Nephron (organoid): ENCODE results near the gene LRP4.

ENCODE experiments used
- H3K27ac Mint-ChIP-seq, 3 experiments: 2 replicates each; pipeline ENCODE4 v1.8.0; 2020; ENCODE audit warnings: mixed read lengths in 3 of 3, mild to moderate bottlenecking in 2 of 3, moderate library complexity in 1 of 3
- H3K27me3 Mint-ChIP-seq: 2 replicates; pipeline ENCODE4 v1.8.0; 2021; ENCODE audit warnings: low read depth, mild to moderate bottlenecking, moderate library complexity, mixed read lengths
- H3K36me3 Mint-ChIP-seq: 2 replicates; pipeline ENCODE4 v1.8.0; 2020; ENCODE audit warnings: low read depth, mixed read lengths
- H3K4me1 Mint-ChIP-seq: 2 replicates; pipeline ENCODE4 v1.8.0; 2020; ENCODE audit warnings: mixed read lengths
- H3K4me3 Mint-ChIP-seq, 3 experiments: 2 replicates each; pipeline ENCODE4 v1.8.0; 2020; ENCODE audit warnings: mild to moderate bottlenecking in 3 of 3, mixed read lengths in 3 of 3, moderate library complexity in 2 of 3
- H3K9me3 Mint-ChIP-seq: 2 replicates; pipeline ENCODE4 v1.8.0; 2020; ENCODE audit warnings: mixed read lengths
- CTCF ChIP-seq, 3 experiments: fragments of 200-600 bp; sonication (generic); IDR thresholded peaks; one replicate each; pipeline ENCODE4 v1.5.0; 2021; ENCODE audit warnings: antibody characterized with exemption in 3 of 3; ENCODE audit not compliant: unreplicated experiment in 3 of 3

LRP4 gene

GRCh38 chr11:46920755-46921154 is 2.4 kb upstream of the LRP4 start:
- no peak for TF ChIP-seq CTCF (IDR thresholded peaks at IDR 0.05; ENCODE audit: unreplicated experiment in 3 of 3)
- peaks cover 36% of the 10 kb centered on the region for H3K4me1 Mint-ChIP-seq
- H3K36me3 Mint-ChIP-seq: no peaks in the 10 kb centered on the region
- H3K4me3 Mint-ChIP-seq: peak overlapping the region in 2 of 3 experiments; percentile 54 to 86
- H3K9me3 Mint-ChIP-seq: no peaks in the 10 kb centered on the region
- H3K27me3 Mint-ChIP-seq: peaks cover 4% of the 10 kb centered on the region
- H3K27ac Mint-ChIP-seq: peak overlapping the region; percentile 8 to 93 (median 77)

GRCh38 chr11:46918788-46919513 is 601 bp upstream of the LRP4 start:
- H3K4me1 Mint-ChIP-seq: peaks cover 54% of the 10 kb centered on the region
- peak overlapping the region; percentile 86 to 94 (median 89) for H3K4me3 Mint-ChIP-seq
- no peaks in the 10 kb centered on the region for H3K9me3 Mint-ChIP-seq
- peaks cover 8% of the 10 kb centered on the region for H3K27me3 Mint-ChIP-seq
- no peak for TF ChIP-seq CTCF (IDR thresholded peaks at IDR 0.05; ENCODE audit: unreplicated experiment in 3 of 3)
- H3K36me3 Mint-ChIP-seq: no peaks in the 10 kb centered on the region
- peak overlapping the region; percentile 77 to 93 (median 92) for H3K27ac Mint-ChIP-seq

- TF ChIP-seq CTCF (IDR thresholded peaks at IDR 0.05; ENCODE audit: unreplicated experiment in 3 of 3): no peak
- Mint-ChIP-seq H3K4me1 (peaks cover 67% of the 10 kb centered on the region), H3K27me3 (peaks cover 8% of the 10 kb centered on the region), H3K4me3 (peak overlapping the region; percentile 89 to 94 (median 92)), H3K27ac (peak overlapping the region in 2 of 3 experiments; percentile 81 to 87), H3K9me3 (no peaks in the 10 kb centered on the region), H3K36me3 (no peaks in the 10 kb centered on the region)
These were observed 628 bp downstream of the LRP4 start for GRCh38 chr11:46917762-46918082.

GRCh38 chr11:46917109-46917761 is 1.1 kb downstream of the LRP4 start:
- H3K9me3 Mint-ChIP-seq: no peaks in the 10 kb centered on the region
- H3K36me3 Mint-ChIP-seq: no peaks in the 10 kb centered on the region
- no peak for TF ChIP-seq CTCF (IDR thresholded peaks at IDR 0.05; ENCODE audit: unreplicated experiment in 3 of 3)
- H3K27ac Mint-ChIP-seq: peak overlapping the region; percentile 93 to 98 (median 94)
- peaks cover 72% of the 10 kb centered on the region for H3K4me1 Mint-ChIP-seq
- H3K27me3 Mint-ChIP-seq: peaks cover 8% of the 10 kb centered on the region
- peak overlapping the region; percentile 89 to 94 (median 92) for H3K4me3 Mint-ChIP-seq

- peaks cover 75% of the 10 kb centered on the region for H3K4me1 Mint-ChIP-seq
- peak overlapping the region; percentile 93 to 98 (median 94) for H3K27ac Mint-ChIP-seq
- H3K9me3 Mint-ChIP-seq: no peaks in the 10 kb centered on the region
- H3K4me3 Mint-ChIP-seq: peak overlapping the region; percentile 89 to 94 (median 92)
- peak; percentile 36 to 46 (median 38) for TF ChIP-seq CTCF (IDR thresholded peaks at IDR 0.05; ENCODE audit: unreplicated experiment in 3 of 3)
- no peaks in the 10 kb centered on the region for H3K36me3 Mint-ChIP-seq
- peaks cover 8% of the 10 kb centered on the region for H3K27me3 Mint-ChIP-seq
These were observed 1.9 kb downstream of the LRP4 start for GRCh38 chr11:46916286-46917108.
